ENCODE data around the gene HIBADH. TPM values are rescaled to one million over a fixed set of nuclear protein-coding genes. Genes with fewer than 3 reads are reported as not detected.

HIBADH gene
- polyA plus RNA-seq, 1 donor (not counting 4 experiments of a cell fraction or from before 2014, with no cell fraction given) = 42.6 TPM

GRCh38 chr7:27585781-27586447, 76.8 kb downstream of the HIBADH start:
- no peak overlapping the region for H3K9ac ChIP-seq (ENCODE audit: control insufficient read depth, extremely low read depth, insufficient read depth, low read length)
- no peaks in the 10 kb centered on the region for H3K4me1 ChIP-seq (ENCODE audit: control insufficient read depth, extremely low read depth, insufficient read depth, low read length)
- no peaks in the 10 kb centered on the region for H3K27me3 ChIP-seq (ENCODE audit: control insufficient read depth, extremely low read depth, insufficient read depth, low read length)
- FAIRE-seq (no peak), DNase-seq (ENCODE audit: low read depth, low spot score) (no peak)
- no peak for TF ChIP-seq EZH2 (IDR thresholded peaks at IDR 0.05; ENCODE audit: low read length)
- no peak for TF ChIP-seq CTCF (optimal IDR thresholded peaks at IDR 0.05 in 1 of 3, IDR thresholded peaks at IDR 0.05 in 1 of 3, conservative IDR thresholded peaks at IDR 0.05 in 1 of 3; ENCODE audit: extremely low read depth in 1 of 3, insufficient read depth in 2 of 3, low read length in 3 of 3)
- dilution Hi-C loops (cut with MboI; ENCODE audit: extremely low pct_ligation_motif_present, low sequenced_read_pairs) = loop anchor here (25.0 kb wide), 1 partner anchor 374 kb away; the partner anchor contains the start of gene HOXA13
- no peak overlapping the region for H2AFZ ChIP-seq (ENCODE audit: control insufficient read depth, low read length)
- H3K27ac ChIP-seq (ENCODE audit: control insufficient read depth, insufficient read depth, low read length) = no peak overlapping the region
- H4K20me1 ChIP-seq (ENCODE audit: control insufficient read depth, extremely low read depth, insufficient read depth, low read length) = no peaks in the 10 kb centered on the region
- no peak overlapping the region for H3K4me3 ChIP-seq (ENCODE audit: control insufficient read depth in 2 of 3, extremely low read depth in 1 of 3, insufficient read depth in 2 of 3, low read depth in 1 of 3, low read length in 3 of 3)
- no peak overlapping the region for H3K4me2 ChIP-seq (ENCODE audit: control insufficient read depth, extremely low read depth, insufficient read depth, low read depth, low read length)
- no peaks in the 10 kb centered on the region for H3K9me1 ChIP-seq (ENCODE audit: control insufficient read depth, extremely low read depth, insufficient read depth, low read length)
- H3K9me3 ChIP-seq (ENCODE audit: control insufficient read depth, low read depth, low read length) = no peaks in the 10 kb centered on the region
- no peaks in the 10 kb centered on the region for H3K36me3 ChIP-seq (ENCODE audit: control insufficient read depth in 2 of 2, extremely low read depth in 1 of 2, insufficient read depth in 2 of 2, low read length in 2 of 2)
- H3K79me2 ChIP-seq (ENCODE audit: control insufficient read depth, insufficient read depth, low read length) = no peaks in the 10 kb centered on the region

- H3K27ac ChIP-seq (ENCODE audit: control insufficient read depth, insufficient read depth, low read length) = no peak overlapping the region
- no peaks in the 10 kb centered on the region for H3K9me1 ChIP-seq (ENCODE audit: control insufficient read depth, extremely low read depth, insufficient read depth, low read length)
- H3K4me3 ChIP-seq (ENCODE audit: control insufficient read depth in 2 of 3, extremely low read depth in 1 of 3, insufficient read depth in 2 of 3, low read depth in 1 of 3, low read length in 3 of 3) = no peak overlapping the region
- H3K79me2 ChIP-seq (ENCODE audit: control insufficient read depth, insufficient read depth, low read length) = no peaks in the 10 kb centered on the region
- no peaks in the 10 kb centered on the region for H3K9me3 ChIP-seq (ENCODE audit: control insufficient read depth, low read depth, low read length)
- H4K20me1 ChIP-seq (ENCODE audit: control insufficient read depth, extremely low read depth, insufficient read depth, low read length) = no peaks in the 10 kb centered on the region
- no peak overlapping the region for H3K4me2 ChIP-seq (ENCODE audit: control insufficient read depth, extremely low read depth, insufficient read depth, low read depth, low read length)
- H3K27me3 ChIP-seq (ENCODE audit: control insufficient read depth, extremely low read depth, insufficient read depth, low read length) = no peaks in the 10 kb centered on the region
- no peak overlapping the region for H2AFZ ChIP-seq (ENCODE audit: control insufficient read depth, low read length)
- H3K36me3 ChIP-seq (ENCODE audit: control insufficient read depth in 2 of 2, extremely low read depth in 1 of 2, insufficient read depth in 2 of 2, low read length in 2 of 2) = no peaks in the 10 kb centered on the region
- FAIRE-seq (no peak), DNase-seq (ENCODE audit: low read depth, low spot score) (no peak)
- H3K9ac ChIP-seq (ENCODE audit: control insufficient read depth, extremely low read depth, insufficient read depth, low read length) = no peak overlapping the region
- dilution Hi-C loops (cut with MboI; ENCODE audit: extremely low pct_ligation_motif_present, low sequenced_read_pairs) = loop anchor here (25.0 kb wide), 1 partner anchor 370 kb away; the partner anchor contains the start of gene HOXA13
- TF ChIP-seq EZH2 (IDR thresholded peaks at IDR 0.05; ENCODE audit: low read length) = no peak
- TF ChIP-seq CTCF (optimal IDR thresholded peaks at IDR 0.05 in 1 of 3, IDR thresholded peaks at IDR 0.05 in 1 of 3, conservative IDR thresholded peaks at IDR 0.05 in 1 of 3; ENCODE audit: extremely low read depth in 1 of 3, insufficient read depth in 2 of 3, low read length in 3 of 3) = no peak
- H3K4me1 ChIP-seq (ENCODE audit: control insufficient read depth, extremely low read depth, insufficient read depth, low read length) = no peaks in the 10 kb centered on the region
Measured at GRCh38 chr7:27581906-27582305, 80.8 kb downstream of the HIBADH start.
